B cell (primary cell): Measurements from ENCODE around the gene RACK1.

ENCODE experiments used
- CTCF ChIP-seq: fragments of 200-600 bp; IDR thresholded peaks from one replicate; pipeline ENCODE4 v1.8.0; 2022; ENCODE audit warnings: antibody characterized with exemption, mild to moderate bottlenecking
- EZH2 ChIP-seq: IDR thresholded peaks from 2 replicates; pipeline ENCODE4 v1.6.1; 2012; ENCODE audit warnings: borderline replicate concordance, low read depth, mild to moderate bottlenecking, moderate library complexity, low read length; ENCODE audit not compliant: insufficient read depth, poor library complexity, severe bottlenecking

- TF ChIP-seq CTCF (no peak), EZH2 (no peak)
Observed at GRCh38 chr5:181232593-181232992, 11.1 kb downstream of the RACK1 start.
